Inflammatory macrophage treated with lipopolysaccharide for 1 hour (primary cell): ENCODE measurements around the gene HSCB.
"Not testable (repeated sequence)": the region's sequence is repeated elsewhere in the genome, so short reads cannot be mapped to it uniquely, and the experiment has no call there.

ENCODE experiments used
- DNase-seq, 2 donors: peaks; one replicate each; pipeline ENCODE4 v3.0.0-alpha.2; 2020 to 2022

Gene HSCB

GRCh38 chr22:28741200-28741784 lies 547 bp upstream of the HSCB start:
- no peak for DNase-seq

- DNase-seq = peak in 1 of 2 donors; percentile 78
Observed at GRCh38 chr22:28742562-28742962, 723 bp downstream of the HSCB start.

GRCh38 chr22:28743852-28744251 lies 2.0 kb downstream of the HSCB start:
- DNase-seq = no peak

GRCh38 chr22:28750471-28750881 lies 8.6 kb downstream of the HSCB start:
- no peak for DNase-seq

- DNase-seq = not testable (repeated sequence)
Observed at GRCh38 chr22:28754512-28754911, 12.7 kb downstream of the HSCB start.

- peak in 1 of 2 donors; percentile 18 for DNase-seq
Observed at GRCh38 chr22:28759861-28760560, 18.2 kb downstream of the HSCB start.

- DNase-seq = no peak
Observed at GRCh38 chr22:28761449-28761755, 19.6 kb downstream of the HSCB start.

- not testable (repeated sequence) for DNase-seq
Observed at GRCh38 chr22:28762000-28762399, 20.2 kb downstream of the HSCB start.

- DNase-seq = no peak
Observed at GRCh38 chr22:28766628-28767027, 24.8 kb downstream of the HSCB start.

GRCh38 chr22:28768701-28769393 lies 27.0 kb downstream of the HSCB start:
- no peak for DNase-seq

GRCh38 chr22:28769394-28770085 lies 27.7 kb downstream of the HSCB start:
- no peak for DNase-seq

GRCh38 chr22:28771195-28771791 lies 29.5 kb downstream of the HSCB start:
- no peak for DNase-seq

- DNase-seq = peak; percentile 93
Observed at GRCh38 chr22:28772633-28773460, 31.0 kb downstream of the HSCB start, which contains the start of gene CCDC117. Gene CCDC117, plus strand, starts transcription at chr22:28772695. Its CDS starts 155 bp downstream, at chr22:28772850.

GRCh38 chr22:28773461-28773867 lies 31.6 kb downstream of the HSCB start:
- peak; percentile 62 to 65 for DNase-seq

GRCh38 chr22:28774378-28774777 lies 32.5 kb downstream of the HSCB start:
- no peak for DNase-seq

- DNase-seq = no peak
Observed at GRCh38 chr22:28779833-28780232, 38.0 kb downstream of the HSCB start.

- no peak for DNase-seq
Observed at GRCh38 chr22:28780296-28780695, 38.5 kb downstream of the HSCB start.

- no peak for DNase-seq
Observed at GRCh38 chr22:28783786-28784671, 42.2 kb downstream of the HSCB start.

GRCh38 chr22:28788601-28789000 lies 46.8 kb downstream of the HSCB start:
- no peak for DNase-seq

- no peak for DNase-seq
Observed at GRCh38 chr22:28791124-28791523, 49.3 kb downstream of the HSCB start.

- no peak for DNase-seq
Observed at GRCh38 chr22:28791841-28792490, 50.1 kb downstream of the HSCB start.
